K562 (cell line): ENCODE results near the gene TRMU.

Source experiments
- CTCF ChIP-seq, 3 experiments: IDR thresholded peaks in 2 of 3; conservative IDR thresholded peaks in 1 of 3; 2 replicates each; pipeline ENCODE4 v1.5.1; 2011 to 2012; ENCODE audit warnings: low read length in 3 of 3, mild to moderate bottlenecking in 3 of 3, control low read depth in 2 of 3, improper control_type of control experiment in 1 of 3, inconsistent platforms in 1 of 3, low read depth in 1 of 3, mixed read lengths in 1 of 3, moderate library complexity in 1 of 3; ENCODE audit not compliant: insufficient read depth in 2 of 3
- FOSL1 ChIP-seq: fragments of 200-800 bp; sonication (Bioruptor generic); conservative IDR thresholded peaks from 2 replicates; pipeline ENCODE4 v1.6.1; 2016; ENCODE audit warnings: missing genetic modification characterization, missing compliant biosample characterization
- MED1 ChIP-seq: sonication (generic); formaldehyde crosslinking; IDR thresholded peaks from 2 replicates; pipeline ENCODE4 v1.8.1; 2023; ENCODE audit warnings: missing genetic modification reagents, borderline replicate concordance
- POLR2AphosphoS5 ChIP-seq: IDR thresholded peaks from 2 replicates; pipeline ENCODE4 v1.6.1; 2011; ENCODE audit warnings: mild to moderate bottlenecking, low read depth, low read length, moderate library complexity; ENCODE audit not compliant: control insufficient read depth, insufficient read depth
- RBM39 ChIP-seq: fragments of 200-400 bp; formaldehyde crosslinking; optimal IDR thresholded peaks from 2 replicates; pipeline ENCODE3; 2018; ENCODE audit warnings: low read depth, low read length
- TCF7 ChIP-seq: sonication (generic); IDR thresholded peaks from 2 replicates; pipeline ENCODE4 v1.6.1; 2016; ENCODE audit warnings: antibody characterized with exemption, borderline replicate concordance
- ZBTB17 ChIP-seq: fragments of 450-650 bp; formaldehyde crosslinking; IDR thresholded peaks from 2 replicates; pipeline ENCODE4 v1.4.0; 2020; ENCODE audit warnings: mild to moderate bottlenecking
- ZNF384 ChIP-seq: IDR thresholded peaks from 2 replicates; pipeline ENCODE4 v1.6.1; 2012; ENCODE audit warnings: low read depth, low read length, improper control_type of control experiment
- ZNF79 ChIP-seq: fragments of 250-450 bp; sonication (Bioruptor Pico); IDR thresholded peaks from 2 replicates; pipeline ENCODE4 v1.4.0; 2020; ENCODE audit warnings: low read depth, mild to moderate bottlenecking, moderate library complexity
- ZSCAN29 ChIP-seq: fragments of 450-650 bp; IDR thresholded peaks from 2 replicates; pipeline ENCODE4 v1.6.1; 2017
- TF ChIP-seq, protein P1 (sequence below), 2 experiments: fragments of 450-650 bp; formaldehyde crosslinking in 1 of 2; IDR thresholded peaks; 2 replicates each; pipeline versions ENCODE4 v1.4.0 to v1.6.1; 2014 to 2020; ENCODE audit warnings: mild to moderate bottlenecking in 2 of 2, borderline replicate concordance in 1 of 2, low read depth in 1 of 2
- TF ChIP-seq, protein P2 (sequence below): fragments of 450-650 bp; formaldehyde crosslinking; IDR thresholded peaks from 2 replicates; pipeline ENCODE4 v1.4.0; 2020; ENCODE audit warnings: mild to moderate bottlenecking, moderate library complexity

DNA sequence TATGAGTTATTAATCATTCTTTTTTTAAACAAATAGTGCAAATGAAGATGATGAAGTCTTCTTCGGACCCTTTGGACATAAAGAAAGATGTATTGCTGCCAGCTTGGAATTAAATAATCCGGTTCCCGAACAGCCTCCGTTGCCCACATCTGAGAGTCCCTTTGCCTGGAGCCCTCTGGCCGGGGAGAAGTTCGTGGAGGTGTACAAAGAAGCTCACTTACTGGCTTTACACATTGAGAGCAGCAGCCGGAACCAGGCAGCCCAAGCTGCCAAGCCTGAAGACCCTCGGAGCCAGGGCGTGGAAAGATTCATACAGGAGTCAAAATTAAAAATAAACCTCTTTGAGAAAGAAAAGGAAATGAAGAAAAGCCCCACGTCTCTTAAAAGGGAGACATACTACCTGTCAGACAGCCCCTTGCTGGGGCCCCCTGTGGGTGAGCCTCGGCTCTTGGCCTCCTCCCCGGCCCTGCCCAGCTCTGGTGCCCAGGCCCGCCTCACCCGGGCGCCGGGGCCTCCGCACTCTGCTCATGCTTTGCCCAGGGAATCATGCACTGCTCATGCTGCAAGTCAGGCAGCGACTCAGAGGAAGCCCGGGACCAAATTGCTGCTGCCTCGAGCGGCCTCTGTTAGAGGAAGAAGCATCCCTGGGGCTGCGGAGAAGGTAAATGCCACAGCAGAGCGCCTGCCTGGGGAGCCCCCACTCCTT is 27.1 kb upstream of the TRMU start:
- TF ChIP-seq ZBTB17 (CRISPR knock-in tag) (no peak), CTCF (IDR thresholded peaks at IDR 0.05 in 2 of 3, conservative IDR thresholded peaks at IDR 0.05 in 1 of 3; ENCODE audit: insufficient read depth in 2 of 3, low read depth in 1 of 3, low read length in 3 of 3) (no peak), ZNF79 (CRISPR knock-in tag) (no peak), FOSL1 (tag) (no peak), ZSCAN29 (no peak), POLR2AphosphoS5 (no peak), RBM39 (no peak), MED1 (CRISPR knock-in tag) (no peak), TCF7 (no peak), ZNF384 (no peak)
- TF ChIP-seq, protein P1, sequence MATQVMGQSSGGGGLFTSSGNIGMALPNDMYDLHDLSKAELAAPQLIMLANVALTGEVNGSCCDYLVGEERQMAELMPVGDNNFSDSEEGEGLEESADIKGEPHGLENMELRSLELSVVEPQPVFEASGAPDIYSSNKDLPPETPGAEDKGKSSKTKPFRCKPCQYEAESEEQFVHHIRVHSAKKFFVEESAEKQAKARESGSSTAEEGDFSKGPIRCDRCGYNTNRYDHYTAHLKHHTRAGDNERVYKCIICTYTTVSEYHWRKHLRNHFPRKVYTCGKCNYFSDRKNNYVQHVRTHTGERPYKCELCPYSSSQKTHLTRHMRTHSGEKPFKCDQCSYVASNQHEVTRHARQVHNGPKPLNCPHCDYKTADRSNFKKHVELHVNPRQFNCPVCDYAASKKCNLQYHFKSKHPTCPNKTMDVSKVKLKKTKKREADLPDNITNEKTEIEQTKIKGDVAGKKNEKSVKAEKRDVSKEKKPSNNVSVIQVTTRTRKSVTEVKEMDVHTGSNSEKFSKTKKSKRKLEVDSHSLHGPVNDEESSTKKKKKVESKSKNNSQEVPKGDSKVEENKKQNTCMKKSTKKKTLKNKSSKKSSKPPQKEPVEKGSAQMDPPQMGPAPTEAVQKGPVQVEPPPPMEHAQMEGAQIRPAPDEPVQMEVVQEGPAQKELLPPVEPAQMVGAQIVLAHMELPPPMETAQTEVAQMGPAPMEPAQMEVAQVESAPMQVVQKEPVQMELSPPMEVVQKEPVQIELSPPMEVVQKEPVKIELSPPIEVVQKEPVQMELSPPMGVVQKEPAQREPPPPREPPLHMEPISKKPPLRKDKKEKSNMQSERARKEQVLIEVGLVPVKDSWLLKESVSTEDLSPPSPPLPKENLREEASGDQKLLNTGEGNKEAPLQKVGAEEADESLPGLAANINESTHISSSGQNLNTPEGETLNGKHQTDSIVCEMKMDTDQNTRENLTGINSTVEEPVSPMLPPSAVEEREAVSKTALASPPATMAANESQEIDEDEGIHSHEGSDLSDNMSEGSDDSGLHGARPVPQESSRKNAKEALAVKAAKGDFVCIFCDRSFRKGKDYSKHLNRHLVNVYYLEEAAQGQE (IDR thresholded peaks at IDR 0.05; ENCODE audit: borderline replicate concordance): no peak
- TF ChIP-seq, protein P1 (CRISPR knock-in tag; IDR thresholded peaks at IDR 0.05; ENCODE audit: low read depth): no peak
- TF ChIP-seq, protein P2, sequence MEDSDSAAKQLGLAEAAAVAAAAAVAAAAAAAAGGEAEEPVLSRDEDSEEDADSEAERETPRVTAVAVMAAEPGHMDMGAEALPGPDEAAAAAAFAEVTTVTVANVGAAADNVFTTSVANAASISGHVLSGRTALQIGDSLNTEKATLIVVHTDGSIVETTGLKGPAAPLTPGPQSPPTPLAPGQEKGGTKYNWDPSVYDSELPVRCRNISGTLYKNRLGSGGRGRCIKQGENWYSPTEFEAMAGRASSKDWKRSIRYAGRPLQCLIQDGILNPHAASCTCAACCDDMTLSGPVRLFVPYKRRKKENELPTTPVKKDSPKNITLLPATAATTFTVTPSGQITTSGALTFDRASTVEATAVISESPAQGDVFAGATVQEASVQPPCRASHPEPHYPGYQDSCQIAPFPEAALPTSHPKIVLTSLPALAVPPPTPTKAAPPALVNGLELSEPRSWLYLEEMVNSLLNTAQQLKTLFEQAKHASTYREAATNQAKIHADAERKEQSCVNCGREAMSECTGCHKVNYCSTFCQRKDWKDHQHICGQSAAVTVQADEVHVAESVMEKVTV (CRISPR knock-in tag): no peak
